Measurements from ENCODE around the gene CCDC120.

CCDC120 gene

GRCh38 chrX:49082271-49082871 lies 23.6 kb downstream of the CCDC120 start:
- TF ChIP-seq JUND (IDR thresholded peaks at IDR 0.05; ENCODE audit: low read depth): no peak
- DNase-seq (ENCODE audit: low read depth in 1 of 2, low spot score in 1 of 2): no peak
- in situ Hi-C loops (cut with HindIII; ENCODE audit: low pct_unique_long_range_greater_than_20kb, low sequenced_read_pairs): no loop called here

- in situ Hi-C loops (cut with HindIII; ENCODE audit: low pct_unique_long_range_greater_than_20kb, low sequenced_read_pairs): no loop called here
- no peak for TF ChIP-seq JUND (IDR thresholded peaks at IDR 0.05; ENCODE audit: low read depth)
- DNase-seq (ENCODE audit: low read depth in 1 of 2, low spot score in 1 of 2): no peak
Observed at GRCh38 chrX:49089553-49089952, 30.8 kb downstream of the CCDC120 start.

GRCh38 chrX:49096419-49096818 lies 37.6 kb downstream of the CCDC120 start:
- in situ Hi-C loops (cut with HindIII; ENCODE audit: low pct_unique_long_range_greater_than_20kb, low sequenced_read_pairs): no loop called here
- no peak for DNase-seq (ENCODE audit: low read depth in 1 of 2, low spot score in 1 of 2)
- TF ChIP-seq JUND (IDR thresholded peaks at IDR 0.05; ENCODE audit: low read depth): no peak

- peak; percentile 96 to 98 for DNase-seq (ENCODE audit: low read depth in 1 of 2, low spot score in 1 of 2)
- in situ Hi-C loops (cut with HindIII; ENCODE audit: low pct_unique_long_range_greater_than_20kb, low sequenced_read_pairs): no loop called here
Observed at GRCh38 chrX:49100704-49101628, 42.2 kb downstream of the CCDC120 start.

GRCh38 chrX:49101629-49101984 lies 42.8 kb downstream of the CCDC120 start:
- no peak for TF ChIP-seq JUND (IDR thresholded peaks at IDR 0.05; ENCODE audit: low read depth)
- in situ Hi-C loops (cut with HindIII; ENCODE audit: low pct_unique_long_range_greater_than_20kb, low sequenced_read_pairs): no loop called here

More at GRCh38 chrX:49100704-49101628, 42.2 kb downstream of the CCDC120 start:
- no peak for TF ChIP-seq JUND (IDR thresholded peaks at IDR 0.05; ENCODE audit: low read depth)

GRCh38 chrX:49102190-49102589 lies 43.4 kb downstream of the CCDC120 start:
- TF ChIP-seq JUND (IDR thresholded peaks at IDR 0.05; ENCODE audit: low read depth): no peak
- in situ Hi-C loops (cut with HindIII; ENCODE audit: low pct_unique_long_range_greater_than_20kb, low sequenced_read_pairs): no loop called here
- no peak for DNase-seq (ENCODE audit: low read depth in 1 of 2, low spot score in 1 of 2)

More at GRCh38 chrX:49101629-49101984, 42.8 kb downstream of the CCDC120 start:
- DNase-seq (ENCODE audit: low read depth in 1 of 2, low spot score in 1 of 2): no peak

GRCh38 chrX:49103637-49104036 lies 44.8 kb downstream of the CCDC120 start:
- in situ Hi-C loops (cut with HindIII; ENCODE audit: low pct_unique_long_range_greater_than_20kb, low sequenced_read_pairs): no loop called here
- DNase-seq (ENCODE audit: low read depth in 1 of 2, low spot score in 1 of 2): no peak
- TF ChIP-seq JUND (IDR thresholded peaks at IDR 0.05; ENCODE audit: low read depth): no peak

- in situ Hi-C loops (cut with HindIII; ENCODE audit: low pct_unique_long_range_greater_than_20kb, low sequenced_read_pairs): no loop called here
- TF ChIP-seq JUND (IDR thresholded peaks at IDR 0.05; ENCODE audit: low read depth): no peak
- no peak for DNase-seq (ENCODE audit: low read depth in 1 of 2, low spot score in 1 of 2)
Observed at GRCh38 chrX:49106296-49106695, 47.5 kb downstream of the CCDC120 start.

- in situ Hi-C loops (cut with HindIII; ENCODE audit: low pct_unique_long_range_greater_than_20kb, low sequenced_read_pairs): no loop called here
- no peak for TF ChIP-seq JUND (IDR thresholded peaks at IDR 0.05; ENCODE audit: low read depth)
- DNase-seq (ENCODE audit: low read depth in 1 of 2, low spot score in 1 of 2): peak; percentile 26 to 76
Observed at GRCh38 chrX:49106930-49107329, 48.1 kb downstream of the CCDC120 start.

GRCh38 chrX:49108641-49109040 lies 49.8 kb downstream of the CCDC120 start:
- TF ChIP-seq JUND (IDR thresholded peaks at IDR 0.05; ENCODE audit: low read depth): no peak
- DNase-seq (ENCODE audit: low read depth in 1 of 2, low spot score in 1 of 2): no peak
- in situ Hi-C loops (cut with HindIII; ENCODE audit: low pct_unique_long_range_greater_than_20kb, low sequenced_read_pairs): no loop called here

- TF ChIP-seq JUND (IDR thresholded peaks at IDR 0.05; ENCODE audit: low read depth): no peak
- in situ Hi-C loops (cut with HindIII; ENCODE audit: low pct_unique_long_range_greater_than_20kb, low sequenced_read_pairs): no loop called here
- no peak for DNase-seq (ENCODE audit: low read depth in 1 of 2, low spot score in 1 of 2)
Observed at GRCh38 chrX:49110417-49110816, 51.6 kb downstream of the CCDC120 start.

- in situ Hi-C loops (cut with HindIII; ENCODE audit: low pct_unique_long_range_greater_than_20kb, low sequenced_read_pairs): no loop called here
- DNase-seq (ENCODE audit: low read depth in 1 of 2, low spot score in 1 of 2): no peak
- TF ChIP-seq JUND (IDR thresholded peaks at IDR 0.05; ENCODE audit: low read depth): no peak
Observed at GRCh38 chrX:49111791-49112190, 53.0 kb downstream of the CCDC120 start.

- in situ Hi-C loops (cut with HindIII; ENCODE audit: low pct_unique_long_range_greater_than_20kb, low sequenced_read_pairs): no loop called here
- no peak for DNase-seq (ENCODE audit: low read depth in 1 of 2, low spot score in 1 of 2)
- TF ChIP-seq JUND (IDR thresholded peaks at IDR 0.05; ENCODE audit: low read depth): no peak
Observed at GRCh38 chrX:49116076-49116475, 57.3 kb downstream of the CCDC120 start.

Measured in T47D (cell line).